ENCODE data around the gene ZNF219. TPM values are rescaled to one million over a fixed set of nuclear protein-coding genes. Genes with fewer than 3 reads are reported as not detected.
A peak's percentile ranks its signal among the peaks of the same experiment; 100 is the strongest.

The ZNF219 gene
- total RNA-seq, 1 donor from 2014 or later: 11.0 TPM

DNA sequence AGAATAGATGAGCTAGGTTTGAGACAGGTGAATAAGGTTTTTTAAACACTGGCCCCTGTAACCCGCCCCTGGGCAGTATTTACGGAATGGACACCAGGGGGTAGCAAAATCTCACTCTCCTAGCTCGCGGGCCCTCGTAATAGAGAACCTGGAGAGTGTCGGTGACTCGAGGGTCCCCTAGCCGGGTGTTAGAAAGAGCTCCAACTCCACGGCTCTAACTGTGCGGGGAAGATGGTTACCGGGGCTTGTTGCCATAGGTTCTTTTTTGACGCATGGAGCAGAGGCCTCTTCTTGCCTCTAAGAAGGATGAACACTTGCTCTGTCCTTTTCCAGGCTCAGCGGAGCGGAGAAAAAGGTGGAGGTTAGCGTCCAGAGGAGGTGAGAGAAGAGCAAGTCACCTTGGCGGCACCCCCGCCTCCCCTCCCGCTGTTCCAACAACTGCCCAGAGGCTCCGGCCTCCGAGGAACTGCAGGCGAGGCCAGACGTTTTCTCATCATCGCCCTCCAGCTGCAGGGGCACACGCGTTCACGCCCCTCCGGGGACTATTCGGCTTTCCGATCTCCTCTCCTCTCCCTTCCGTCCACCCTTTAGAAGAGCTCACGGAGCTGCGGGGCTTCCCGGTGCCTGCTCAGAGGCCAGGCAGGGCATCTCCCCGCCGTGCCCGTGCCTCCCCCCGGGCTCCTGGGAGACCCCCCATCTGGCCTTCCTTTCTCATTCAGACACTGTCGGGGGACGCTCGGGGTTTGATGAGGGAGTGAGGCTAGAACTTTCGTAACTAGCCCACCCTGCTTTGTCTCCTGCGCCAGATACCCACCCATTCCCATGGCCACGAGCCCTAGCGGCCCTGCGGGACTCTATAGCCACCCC lies 29.7 kb downstream of the ZNF219 start:
- intact Hi-C loops (cut with micrococcal nuclease): loop anchor here (1.0 to 2.0 kb wide), 2 partner anchors 24 to 38 kb away; no protein-coding TSS in a partner anchor
- Mint-ChIP-seq H3K36me3 (ENCODE audit: low read depth) (no peaks in the 10 kb centered on the region), H3K9me3 (no peaks in the 10 kb centered on the region), H3K4me1 (ENCODE audit: low read depth) (peaks cover 30% of the 10 kb centered on the region), H3K27ac (no peak overlapping the region), H3K4me3 (ENCODE audit: low read depth) (peak overlapping the region; percentile 64), H3K27me3 (ENCODE audit: low read depth) (peaks cover 78% of the 10 kb centered on the region)
- no peak for DNase-seq (ENCODE audit: low spot score)

DNA sequence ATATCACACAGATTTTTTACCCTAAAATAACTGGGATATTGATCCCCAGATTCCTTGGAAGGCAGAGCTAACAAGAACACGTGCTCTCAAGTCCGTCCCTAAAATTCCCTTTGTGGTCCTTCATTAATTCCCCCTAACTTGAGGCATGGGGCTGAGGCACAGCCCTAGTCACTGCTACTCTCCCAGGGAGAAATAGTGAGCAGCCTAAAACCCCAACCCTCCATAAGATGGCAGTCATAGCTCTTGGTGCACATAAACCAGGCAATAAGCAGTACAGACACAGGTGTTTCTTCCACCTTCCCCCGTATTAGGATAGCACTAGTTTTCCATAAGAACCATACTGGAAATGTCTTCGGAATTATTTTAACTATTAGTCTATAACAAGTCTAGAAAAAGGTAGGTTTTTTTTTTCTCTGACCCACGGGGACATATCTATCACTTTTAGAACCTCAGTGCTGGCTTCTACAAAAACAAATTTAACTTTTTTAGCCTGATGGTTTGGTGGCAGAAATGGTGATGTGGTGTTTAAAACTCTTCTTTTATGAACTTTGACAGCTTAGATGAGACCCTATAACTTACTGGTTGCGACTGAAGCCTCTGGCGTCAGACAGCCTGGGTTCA lies 31.5 kb downstream of the ZNF219 start:
- no peak for DNase-seq (ENCODE audit: low spot score)
- Mint-ChIP-seq H3K4me1 (ENCODE audit: low read depth) (peaks cover 24% of the 10 kb centered on the region), H3K4me3 (ENCODE audit: low read depth) (no peak overlapping the region), H3K27me3 (ENCODE audit: low read depth) (peaks cover 75% of the 10 kb centered on the region), H3K27ac (no peak overlapping the region), H3K36me3 (ENCODE audit: low read depth) (no peaks in the 10 kb centered on the region), H3K9me3 (no peaks in the 10 kb centered on the region)
- intact Hi-C loops (cut with micrococcal nuclease): no loop called here

DNA sequence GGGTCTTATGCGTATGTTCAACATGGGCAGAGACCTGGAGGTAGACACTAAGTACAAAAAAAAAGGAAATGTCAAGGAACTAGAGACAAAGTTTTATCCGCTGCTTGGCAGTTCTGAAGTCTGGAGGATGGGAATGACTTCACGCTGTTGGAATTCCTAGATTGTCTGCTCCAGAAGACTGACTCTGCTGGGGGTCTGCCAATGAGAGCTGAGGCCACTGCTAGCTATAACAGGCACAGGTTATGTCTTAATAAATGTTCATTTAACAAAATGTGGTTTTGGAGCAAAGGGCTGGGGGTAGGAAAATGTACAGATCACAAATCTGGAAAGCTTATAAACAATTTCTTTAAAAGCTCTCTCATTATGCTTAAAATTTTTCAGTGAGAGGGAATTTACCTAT lies 35.0 kb downstream of the ZNF219 start:
- Mint-ChIP-seq H3K36me3 (ENCODE audit: low read depth) (no peaks in the 10 kb centered on the region), H3K27me3 (ENCODE audit: low read depth) (peaks cover 54% of the 10 kb centered on the region), H3K4me1 (ENCODE audit: low read depth) (peaks cover 2% of the 10 kb centered on the region), H3K4me3 (ENCODE audit: low read depth) (no peak overlapping the region), H3K27ac (no peak overlapping the region), H3K9me3 (no peaks in the 10 kb centered on the region)
- no peak for DNase-seq (ENCODE audit: low spot score)
- intact Hi-C loops (cut with micrococcal nuclease): no loop called here

DNA sequence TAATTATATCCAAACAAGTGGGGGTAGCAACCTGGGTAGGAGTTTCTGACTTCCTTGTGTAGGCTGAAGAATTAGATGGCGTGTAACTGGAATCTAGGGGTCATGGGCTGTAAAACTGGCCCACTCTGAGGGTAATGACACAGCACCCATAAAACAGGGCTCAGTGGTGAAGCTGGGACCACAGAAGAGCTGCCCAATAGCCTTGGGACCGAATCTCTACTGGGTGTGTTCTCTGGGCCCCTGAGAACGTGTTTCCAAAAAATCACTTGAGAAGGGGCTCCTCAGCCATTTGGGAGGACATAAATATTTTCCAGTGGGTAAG lies 37.1 kb downstream of the ZNF219 start:
- peaks cover 37% of the 10 kb centered on the region for H3K27me3 Mint-ChIP-seq (ENCODE audit: low read depth)
- no peaks in the 10 kb centered on the region for H3K36me3 Mint-ChIP-seq (ENCODE audit: low read depth)

DNA sequence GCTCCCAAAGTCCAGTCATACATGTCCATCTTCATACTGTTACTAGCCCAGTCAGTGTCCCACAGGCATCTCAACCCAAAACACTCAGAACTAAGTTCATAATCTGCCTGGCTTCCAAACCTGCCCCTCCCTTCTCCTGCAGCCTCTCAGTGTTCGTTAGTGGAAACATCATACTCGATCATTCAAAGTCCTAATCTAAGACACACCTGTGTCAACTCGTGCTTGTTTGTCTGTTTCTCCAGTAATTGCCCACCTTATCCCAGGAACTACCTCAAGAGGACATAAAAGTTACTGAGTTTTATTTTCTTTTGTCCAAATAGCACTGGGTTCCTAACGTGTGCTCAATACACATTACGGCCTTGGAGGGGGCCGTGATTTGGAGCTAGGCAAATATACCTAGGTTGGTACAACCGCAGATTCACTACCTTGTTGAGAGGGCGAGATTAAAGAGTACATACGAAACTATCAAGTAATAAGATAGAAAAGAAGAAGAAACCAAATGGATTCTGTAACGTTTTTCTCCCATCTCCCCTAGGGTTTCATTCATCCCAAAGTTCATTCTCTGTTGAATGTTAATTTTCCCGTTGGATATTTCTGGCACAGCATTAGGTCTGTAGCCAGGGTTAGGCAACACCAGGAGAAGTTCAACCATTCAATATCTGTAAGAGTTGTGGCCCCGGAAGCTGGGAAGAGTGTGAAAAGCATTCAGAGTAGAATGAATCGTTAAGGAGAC lies 37.7 kb downstream of the ZNF219 start:
- H3K4me1 Mint-ChIP-seq (ENCODE audit: low read depth): no peaks in the 10 kb centered on the region
- H3K4me3 Mint-ChIP-seq (ENCODE audit: low read depth): no peak overlapping the region
- H3K9me3 Mint-ChIP-seq: no peaks in the 10 kb centered on the region
- peaks cover 34% of the 10 kb centered on the region for H3K27me3 Mint-ChIP-seq (ENCODE audit: low read depth)
- intact Hi-C loops (cut with micrococcal nuclease): no loop called here
- DNase-seq (ENCODE audit: low spot score): no peak
- no peak overlapping the region for H3K27ac Mint-ChIP-seq
- no peaks in the 10 kb centered on the region for H3K36me3 Mint-ChIP-seq (ENCODE audit: low read depth)

More for the DNA sequence above, 37.1 kb downstream of the ZNF219 start:
- no peaks in the 10 kb centered on the region for H3K9me3 Mint-ChIP-seq
- no peak for DNase-seq (ENCODE audit: low spot score)
- H3K4me1 Mint-ChIP-seq (ENCODE audit: low read depth): no peaks in the 10 kb centered on the region
- no peak overlapping the region for H3K4me3 Mint-ChIP-seq (ENCODE audit: low read depth)
- intact Hi-C loops (cut with micrococcal nuclease): no loop called here
- no peak overlapping the region for H3K27ac Mint-ChIP-seq

DNA sequence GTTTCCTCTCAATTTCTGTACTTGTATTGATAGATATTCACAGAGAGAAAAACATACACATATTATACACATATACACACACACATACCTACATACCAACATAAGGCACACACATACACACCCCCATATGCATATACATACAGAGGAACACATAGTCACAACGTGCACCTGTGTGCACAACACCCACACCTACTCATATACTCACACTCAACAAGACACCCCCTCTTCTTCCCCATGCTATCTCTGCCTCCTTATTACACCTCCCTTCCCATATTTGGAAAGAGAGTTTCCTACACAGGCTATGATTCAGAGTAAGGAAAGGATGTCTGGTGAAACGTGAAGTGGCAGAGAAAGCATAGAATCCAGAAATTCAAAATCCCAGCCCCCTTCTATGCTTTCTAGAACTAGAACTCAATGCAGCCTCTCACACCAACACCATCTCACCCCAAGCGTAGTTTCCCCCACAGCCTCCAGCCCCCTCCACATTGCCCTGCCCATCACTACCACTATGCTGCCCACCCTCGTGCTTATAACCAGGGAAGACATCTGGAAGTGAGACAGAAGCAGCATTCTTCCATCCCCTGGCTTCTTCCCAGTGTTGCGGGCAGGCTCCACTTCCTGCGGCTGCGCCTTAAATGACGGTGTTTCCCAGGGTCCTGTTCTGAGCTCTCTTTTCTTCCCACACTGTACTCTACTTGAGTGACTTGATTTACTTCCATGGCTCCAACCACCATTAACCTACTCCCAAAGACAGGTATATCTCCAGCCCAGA lies 38.4 kb downstream of the ZNF219 start:
- Mint-ChIP-seq H3K36me3 (ENCODE audit: low read depth) (no peaks in the 10 kb centered on the region), H3K27me3 (ENCODE audit: low read depth) (peaks cover 27% of the 10 kb centered on the region), H3K4me3 (ENCODE audit: low read depth) (no peak overlapping the region), H3K9me3 (no peaks in the 10 kb centered on the region), H3K27ac (no peak overlapping the region), H3K4me1 (ENCODE audit: low read depth) (no peaks in the 10 kb centered on the region)
- no peak for DNase-seq (ENCODE audit: low spot score)
- intact Hi-C loops (cut with micrococcal nuclease): no loop called here

DNA sequence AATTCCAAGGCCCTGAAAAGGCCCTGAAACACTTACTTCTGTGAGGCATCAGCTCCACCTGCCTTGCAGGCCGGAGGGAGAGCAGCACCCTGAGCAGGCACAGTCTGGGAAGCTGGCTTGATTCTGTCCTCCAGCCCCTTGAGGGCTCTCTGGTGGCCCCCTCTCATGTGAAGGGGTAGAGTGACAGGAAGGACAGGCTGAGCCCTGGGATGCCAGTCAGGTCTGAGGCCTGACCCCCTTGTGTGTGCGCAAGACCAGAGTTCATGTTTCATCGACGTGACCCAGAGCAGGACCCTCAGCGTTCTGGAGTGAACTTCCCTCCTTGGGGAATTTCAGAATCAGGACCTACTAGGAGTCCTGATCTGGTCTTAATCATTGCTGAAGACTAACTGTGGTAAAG lies 39.6 kb downstream of the ZNF219 start:
- Mint-ChIP-seq H3K9me3 (no peaks in the 10 kb centered on the region), H3K36me3 (ENCODE audit: low read depth) (no peaks in the 10 kb centered on the region), H3K4me1 (ENCODE audit: low read depth) (no peaks in the 10 kb centered on the region), H3K27me3 (ENCODE audit: low read depth) (peaks cover 26% of the 10 kb centered on the region), H3K4me3 (ENCODE audit: low read depth) (no peak overlapping the region), H3K27ac (no peak overlapping the region)
- no peak for DNase-seq (ENCODE audit: low spot score)
- intact Hi-C loops (cut with micrococcal nuclease): no loop called here

DNA sequence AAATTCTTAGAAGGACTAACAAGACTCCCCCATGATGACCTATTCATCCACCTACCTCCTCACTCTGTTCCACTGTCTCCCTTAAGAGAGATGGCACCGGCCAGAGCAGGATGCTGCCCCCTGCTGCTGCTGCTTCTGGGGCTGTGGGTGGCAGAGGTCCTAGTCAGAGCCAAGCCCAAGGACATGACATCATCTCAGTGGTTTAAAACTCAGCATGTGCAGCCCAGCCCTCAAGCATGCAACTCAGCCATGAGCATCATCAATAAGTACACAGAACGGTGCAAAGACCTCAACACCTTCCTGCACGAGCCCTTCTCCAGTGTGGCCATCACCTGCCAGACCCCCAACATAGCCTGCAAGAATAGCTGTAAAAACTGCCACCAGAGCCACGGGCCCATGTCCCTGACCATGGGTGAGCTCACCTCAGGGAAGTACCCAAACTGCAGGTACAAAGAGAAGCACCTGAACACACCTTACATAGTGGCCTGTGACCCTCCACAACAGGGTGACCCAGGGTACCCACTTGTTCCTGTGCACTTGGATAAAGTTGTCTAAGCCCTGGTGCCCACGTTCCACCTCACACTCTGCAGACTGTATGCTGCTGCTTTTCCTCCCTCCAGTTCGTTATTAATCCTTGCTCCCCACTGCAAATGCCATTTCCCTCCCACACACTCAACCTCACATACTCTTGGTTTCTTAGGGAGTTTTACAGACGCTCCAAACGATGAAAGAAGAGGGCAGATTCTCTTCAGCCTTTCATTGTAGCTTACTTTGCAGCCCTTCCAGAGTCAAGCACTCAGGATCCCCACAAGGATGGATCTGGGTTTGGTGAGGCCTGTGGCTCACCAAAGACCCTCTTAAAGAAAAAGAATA lies 40.4 kb downstream of the ZNF219 start, which contains the start of gene RNASE8:
TSS of gene RNASE8 (plus strand) at position 20 of the 873 bp plus-strand sequence. CDS start at position 91, 71 bp downstream.
- intact Hi-C loops (cut with micrococcal nuclease): no loop called here
- H3K27ac Mint-ChIP-seq: no peak within 1 kb of the TSS
- no peak for DNase-seq (ENCODE audit: low spot score)
- H3K9me3 Mint-ChIP-seq: no peaks in the 10 kb centered on the region
- H3K4me1 Mint-ChIP-seq (ENCODE audit: low read depth): no peaks in the 10 kb centered on the region
- H3K36me3 Mint-ChIP-seq (ENCODE audit: low read depth): no peaks in the 10 kb centered on the region
- peaks cover 19% of the 10 kb centered on the region for H3K27me3 Mint-ChIP-seq (ENCODE audit: low read depth)
- no peak within 1 kb of the TSS for H3K4me3 Mint-ChIP-seq (ENCODE audit: low read depth)

DNA sequence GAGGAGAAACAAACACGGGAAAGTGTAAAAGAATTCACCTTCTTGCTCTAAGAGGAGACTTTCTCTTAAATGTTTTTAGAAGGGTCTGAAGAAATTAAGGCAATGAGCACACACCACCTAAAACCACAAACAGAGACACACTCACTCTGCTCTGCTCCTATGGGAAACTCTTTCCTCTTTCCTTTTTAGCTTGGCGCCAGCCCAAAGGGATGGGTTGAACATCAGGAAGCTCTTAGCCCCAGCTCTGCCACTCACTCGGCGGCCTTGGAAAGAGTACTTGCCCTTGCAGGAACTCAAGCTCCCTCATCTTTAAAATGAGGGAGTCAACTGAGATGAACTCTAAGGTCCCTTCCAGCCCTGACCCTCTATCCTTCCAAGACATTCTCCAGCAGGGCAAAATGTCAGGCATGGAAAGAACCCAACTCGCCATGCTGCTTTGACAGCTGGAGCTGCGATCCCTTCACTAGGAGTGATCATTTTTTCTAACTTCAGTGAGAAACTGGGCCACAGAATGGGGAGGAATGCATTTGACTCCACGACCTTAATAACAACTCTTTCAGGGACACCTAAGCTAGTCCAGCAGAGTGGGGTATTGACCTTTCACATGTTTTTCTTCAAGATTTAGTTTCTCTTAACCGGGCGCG lies 41.8 kb downstream of the ZNF219 start:
- DNase-seq (ENCODE audit: low spot score): no peak
- Mint-ChIP-seq H3K36me3 (ENCODE audit: low read depth) (no peaks in the 10 kb centered on the region), H3K9me3 (no peaks in the 10 kb centered on the region), H3K27ac (no peak overlapping the region), H3K4me3 (ENCODE audit: low read depth) (no peak overlapping the region), H3K4me1 (ENCODE audit: low read depth) (no peaks in the 10 kb centered on the region), H3K27me3 (ENCODE audit: low read depth) (peaks cover 14% of the 10 kb centered on the region)
- intact Hi-C loops (cut with micrococcal nuclease): no loop called here

DNA sequence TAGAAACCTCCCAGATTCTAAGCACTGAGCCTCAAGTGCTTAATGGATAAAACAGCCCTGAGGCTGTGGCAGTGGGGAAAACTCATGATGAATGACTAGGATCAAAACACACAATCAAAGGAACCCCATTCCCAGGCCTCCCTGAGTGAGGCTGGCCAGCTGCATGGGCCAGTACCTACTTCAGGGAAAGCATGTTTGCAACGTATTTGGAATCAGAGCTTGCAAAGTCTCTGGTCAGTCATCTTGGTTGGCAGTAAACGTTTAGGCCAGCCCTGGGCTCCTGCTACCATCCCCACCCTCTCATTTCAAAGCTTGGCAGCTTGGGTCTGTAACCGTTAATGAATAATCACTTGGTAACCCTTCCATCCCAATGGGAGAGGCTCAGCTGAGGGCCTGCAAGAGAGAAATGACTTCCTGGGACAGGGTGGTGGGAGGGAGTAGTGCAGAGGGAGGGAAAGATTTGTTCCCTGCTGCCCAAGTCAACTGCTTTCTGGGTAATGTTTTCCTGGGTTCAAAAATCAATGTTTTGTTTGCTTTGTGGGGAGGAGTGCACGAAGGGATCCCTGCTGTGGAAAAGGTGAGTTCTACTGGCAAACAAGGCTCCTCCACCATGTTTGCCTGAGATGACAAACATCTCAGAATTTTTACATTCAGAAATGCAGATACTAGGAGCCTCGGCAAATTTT lies 42.9 kb downstream of the ZNF219 start:
- Mint-ChIP-seq H3K27ac (no peak overlapping the region), H3K4me3 (ENCODE audit: low read depth) (no peak overlapping the region), H3K36me3 (ENCODE audit: low read depth) (no peaks in the 10 kb centered on the region), H3K9me3 (no peaks in the 10 kb centered on the region), H3K27me3 (ENCODE audit: low read depth) (peaks cover 5% of the 10 kb centered on the region), H3K4me1 (ENCODE audit: low read depth) (no peaks in the 10 kb centered on the region)
- intact Hi-C loops (cut with micrococcal nuclease): no loop called here
- DNase-seq (ENCODE audit: low spot score): no peak

DNA sequence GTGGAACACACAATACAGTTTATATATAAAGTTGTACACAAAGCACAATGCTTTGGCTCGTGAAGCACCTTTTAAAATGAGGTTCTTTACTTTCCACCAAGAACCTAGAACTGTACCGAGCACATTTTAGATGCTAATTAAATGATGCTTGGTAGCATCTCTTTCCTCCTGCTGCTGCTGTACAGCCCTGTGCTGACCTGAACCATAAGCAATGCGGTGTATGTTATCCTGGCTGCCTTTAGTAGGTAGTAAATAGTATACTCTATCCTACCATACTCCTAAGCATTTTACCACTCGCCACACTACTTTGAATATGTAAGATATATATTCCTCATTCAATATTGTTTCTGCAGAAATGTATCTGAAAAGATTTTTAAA lies 43.7 kb downstream of the ZNF219 start:
- Mint-ChIP-seq H3K4me3 (ENCODE audit: low read depth) (no peak overlapping the region), H3K27me3 (ENCODE audit: low read depth) (peaks cover 6% of the 10 kb centered on the region), H3K4me1 (ENCODE audit: low read depth) (no peaks in the 10 kb centered on the region), H3K9me3 (no peaks in the 10 kb centered on the region), H3K27ac (no peak overlapping the region), H3K36me3 (ENCODE audit: low read depth) (no peaks in the 10 kb centered on the region)
- no peak for DNase-seq (ENCODE audit: low spot score)
- intact Hi-C loops (cut with micrococcal nuclease): no loop called here
